DOHH2 (cell line): ENCODE measurements around the gene SF3A2.

ENCODE experiments used
- H3F3A ChIP-seq: fragments of 200-600 bp; sonication (generic), shearing (Covaris generic); 2 replicates; pipeline ENCODE4 v1.6.0; 2016; ENCODE audit warnings: antibody characterized with exemption, mild to moderate bottlenecking; ENCODE audit not compliant: control insufficient read depth, insufficient read depth
- H3K27ac ChIP-seq: fragments of 200-600 bp; sonication (generic); 2 replicates; pipeline ENCODE4 v1.5.1; 2014; ENCODE audit warnings: low read depth, mild to moderate bottlenecking, low read length, moderate library complexity
- H3K27me3 ChIP-seq: fragments of 200-600 bp; sonication (generic); 2 replicates; pipeline ENCODE4 v1.6.1; 2014; ENCODE audit warnings: mild to moderate bottlenecking, low read length, mixed read lengths; ENCODE audit not compliant: control insufficient read depth
- H3K36me3 ChIP-seq: fragments of 200-600 bp; sonication (generic); 2 replicates; pipeline ENCODE4 v1.6.1; 2014; ENCODE audit warnings: mild to moderate bottlenecking, low read length, moderate library complexity, mixed read lengths; ENCODE audit not compliant: control insufficient read depth
- H3K4me1 ChIP-seq: fragments of 200-600 bp; sonication (generic); 2 replicates; pipeline ENCODE4 v1.6.1; 2014; ENCODE audit warnings: mild to moderate bottlenecking, low read length, mixed read lengths; ENCODE audit not compliant: control insufficient read depth
- H3K4me2 ChIP-seq: fragments of 200-600 bp; sonication (generic); 2 replicates; pipeline ENCODE4 v1.6.0; 2014; ENCODE audit warnings: mild to moderate bottlenecking, low read length, moderate library complexity
- H3K4me3 ChIP-seq: fragments of 200-600 bp; sonication (generic); 2 replicates; pipeline ENCODE4 v1.5.1; 2014; ENCODE audit warnings: mild to moderate bottlenecking, low read length, mixed read lengths
- H3K79me2 ChIP-seq: fragments of 200-600 bp; sonication (generic); 2 replicates; pipeline ENCODE4 v1.6.1; 2014; ENCODE audit warnings: mild to moderate bottlenecking, low read length, mixed read lengths; ENCODE audit not compliant: control insufficient read depth
- H3K9me2 ChIP-seq: fragments of 200-600 bp; sonication (generic); replicated peaks from 2 replicates; pipeline ENCODE4 v1.6.1; 2014; ENCODE audit warnings: mild to moderate bottlenecking, low read length, mixed read lengths; ENCODE audit not compliant: control insufficient read depth
- H3K9me3 ChIP-seq: fragments of 200-600 bp; sonication (generic); 2 replicates; pipeline ENCODE4 v1.6.1; 2014; ENCODE audit warnings: antibody characterized with exemption, low read length, mixed read lengths; ENCODE audit not compliant: control insufficient read depth, insufficient read depth
- H4K20me1 ChIP-seq: fragments of 200-600 bp; sonication (generic); 2 replicates; pipeline ENCODE4 v1.6.0; 2014; ENCODE audit warnings: low read depth, mild to moderate bottlenecking, antibody characterized with exemption, low read length, moderate library complexity; ENCODE audit not compliant: control insufficient read depth, insufficient read depth
- CTCF ChIP-seq: fragments of 200-600 bp; sonication (generic); IDR thresholded peaks from one replicate; pipeline ENCODE4 v1.5.1; 2014; ENCODE audit warnings: antibody characterized with exemption, mild to moderate bottlenecking, low read depth, low read length; ENCODE audit not compliant: poor library complexity, severe bottlenecking
- EZH2phosphoT487 ChIP-seq: fragments of 200-600 bp; sonication (generic); IDR thresholded peaks from 2 replicates; pipeline ENCODE4 v1.6.1; 2017; ENCODE audit warnings: borderline replicate concordance, mild to moderate bottlenecking, antibody characterized with exemption, low read length, moderate library complexity, mixed read lengths

The SF3A2 gene

GRCh38 chr19:2274185-2274711, 37.6 kb downstream of the SF3A2 start:
- Histone ChIP-seq H3K4me2 (peak overlapping the region; percentile 99), H3K36me3 (peaks cover 57% of the 10 kb centered on the region), H3K4me1 (peaks cover 22% of the 10 kb centered on the region), H3K9me2 (no peaks in the 10 kb centered on the region), H3K79me2 (peaks cover 54% of the 10 kb centered on the region), H3F3A (peaks cover 35% of the 10 kb centered on the region), H3K27ac (0 out of 2 replicates have a peak overlapping the region, but pooled peaks have one; percentile 13), H3K9me3 (no peaks in the 10 kb centered on the region), H3K27me3 (no peaks in the 10 kb centered on the region), H4K20me1 (peaks cover 24% of the 10 kb centered on the region), H3K4me3 (peak overlapping the region; percentile 86)
- TF ChIP-seq EZH2phosphoT487 (no peak), CTCF (no peak)

GRCh38 chr19:2274931-2275535, 38.4 kb downstream of the SF3A2 start:
- peaks cover 35% of the 10 kb centered on the region for H3F3A ChIP-seq
- no peak overlapping the region for H3K27ac ChIP-seq
- H4K20me1 ChIP-seq: peaks cover 18% of the 10 kb centered on the region
- TF ChIP-seq CTCF: peak; percentile 43
- no peak for TF ChIP-seq EZH2phosphoT487
- no peaks in the 10 kb centered on the region for H3K27me3 ChIP-seq
- H3K9me3 ChIP-seq: no peaks in the 10 kb centered on the region
- H3K4me1 ChIP-seq: peaks cover 22% of the 10 kb centered on the region
- H3K4me3 ChIP-seq: no peak overlapping the region
- H3K36me3 ChIP-seq: peaks cover 50% of the 10 kb centered on the region
- H3K4me2 ChIP-seq: no peak overlapping the region
- no peaks in the 10 kb centered on the region for H3K9me2 ChIP-seq
- H3K79me2 ChIP-seq: peaks cover 46% of the 10 kb centered on the region

- no peak overlapping the region for H3K27ac ChIP-seq
- peaks cover 44% of the 10 kb centered on the region for H3K36me3 ChIP-seq
- TF ChIP-seq EZH2phosphoT487: no peak
- no peak for TF ChIP-seq CTCF
- no peaks in the 10 kb centered on the region for H3K9me2 ChIP-seq
- H3K4me1 ChIP-seq: peaks cover 22% of the 10 kb centered on the region
- H3K79me2 ChIP-seq: peaks cover 38% of the 10 kb centered on the region
- H3F3A ChIP-seq: peaks cover 35% of the 10 kb centered on the region
- no peaks in the 10 kb centered on the region for H3K9me3 ChIP-seq
- no peak overlapping the region for H3K4me2 ChIP-seq
- no peaks in the 10 kb centered on the region for H3K27me3 ChIP-seq
- H3K4me3 ChIP-seq: no peak overlapping the region
- H4K20me1 ChIP-seq: peaks cover 16% of the 10 kb centered on the region
These were observed 39.2 kb downstream of the SF3A2 start for GRCh38 chr19:2275588-2276428.
